Measurements from ENCODE around the gene KDM2A. TPM values are rescaled to one million over a fixed set of nuclear protein-coding genes. Genes with fewer than 3 reads are reported as not detected.
"Not testable (repeated sequence)": the region's sequence is repeated elsewhere in the genome, so short reads cannot be mapped to it uniquely, and the experiment has no call there.

KDM2A gene
- total RNA-seq, 4 donors from 2014 or later, result 44.9 to 69.5 (median 51.4) TPM

- H3K4me3 ChIP-seq, result no peak overlapping the region
- 71% methylated on average over 1 of the region's 1 CpG for WGBS
- peaks cover 6 to 62% (median 46%) of the 10 kb centered on the region in 4 donors for H3K4me1 ChIP-seq
- H3K36me3 ChIP-seq, result peaks cover 0 to 5% (median 0%) of the 10 kb centered on the region in 4 donors
- TF ChIP-seq EP300 (IDR thresholded peaks at IDR 0.05), result no peak
- no peak for TF ChIP-seq CTCF (IDR thresholded peaks at IDR 0.05)
- no peak for TF ChIP-seq POLR2A (IDR thresholded peaks at IDR 0.05; ENCODE audit: low read depth)
- TF ChIP-seq POLR2AphosphoS5 (IDR thresholded peaks at IDR 0.05), result no peak
- peak overlapping the region in 1 of 4 donors; percentile 5 for H3K27ac ChIP-seq (replicated peaks in 1 of 4)
- intact Hi-C loops (cut with DNase I), result loop anchor here (5.0 kb wide), 1 partner anchor 85 kb away; no protein-coding TSS in a partner anchor
- no peaks in the 10 kb centered on the region for H3K27me3 ChIP-seq
- H3K9me3 ChIP-seq, result no peaks in the 10 kb centered on the region
- no peak for DNase-seq (ENCODE audit: extremely low spot score)
Measured at GRCh38 chr11:67167719-67168118, 48.7 kb downstream of the KDM2A start.

- H3K27me3 ChIP-seq; H3K9me3 ChIP-seq; DNase-seq (ENCODE audit: extremely low spot score); H3K36me3 ChIP-seq: not testable (repeated sequence)
- peak overlapping the region; percentile 2 to 49 (median 14) for H3K27ac ChIP-seq (replicated peaks in 1 of 4)
- WGBS, result 79% methylated on average over 9 of the region's 9 CpGs
- peak overlapping the region in 1 of 4 donors; percentile 2 for H3K4me3 ChIP-seq
- peaks cover 6 to 68% (median 46%) of the 10 kb centered on the region in 4 donors for H3K4me1 ChIP-seq
- intact Hi-C loops (cut with DNase I), result loop anchor here (5.0 kb wide), 1 partner anchor 87 kb away; no protein-coding TSS in a partner anchor
Measured at GRCh38 chr11:67168911-67169310, 49.8 kb downstream of the KDM2A start.

GRCh38 chr11:67174311-67174710 lies 55.2 kb downstream of the KDM2A start:
- Histone ChIP-seq H3K27me3 (no peaks in the 10 kb centered on the region), H3K4me1 (peaks cover 18 to 67% (median 38%) of the 10 kb centered on the region in 4 donors), H3K27ac (replicated peaks in 1 of 4) (no peak overlapping the region), H3K36me3 (no peaks in the 10 kb centered on the region), H3K9me3 (no peaks in the 10 kb centered on the region), H3K4me3 (no peak overlapping the region)
- intact Hi-C loops (cut with DNase I), result no loop called here
- 78% methylated on average over 1 of the region's 1 CpG for WGBS
- TF ChIP-seq CTCF (IDR thresholded peaks at IDR 0.05) (no peak), EP300 (IDR thresholded peaks at IDR 0.05) (no peak), POLR2AphosphoS5 (IDR thresholded peaks at IDR 0.05) (no peak), POLR2A (IDR thresholded peaks at IDR 0.05; ENCODE audit: low read depth) (no peak)
- DNase-seq (ENCODE audit: extremely low spot score), result no peak

- Histone ChIP-seq H3K27ac (replicated peaks in 1 of 4) (no peak overlapping the region), H3K4me3 (no peak overlapping the region), H3K27me3 (no peaks in the 10 kb centered on the region), H3K36me3 (peaks cover 8 to 28% (median 16%) of the 10 kb centered on the region in 4 donors), H3K4me1 (peaks cover 18 to 60% (median 35%) of the 10 kb centered on the region in 4 donors), H3K9me3 (no peaks in the 10 kb centered on the region)
- no peak for DNase-seq (ENCODE audit: extremely low spot score)
- TF ChIP-seq EP300 (IDR thresholded peaks at IDR 0.05), result no peak
- TF ChIP-seq CTCF (IDR thresholded peaks at IDR 0.05), result no peak
- TF ChIP-seq POLR2AphosphoS5 (IDR thresholded peaks at IDR 0.05), result no peak
- no peak for TF ChIP-seq POLR2A (IDR thresholded peaks at IDR 0.05; ENCODE audit: low read depth)
- intact Hi-C loops (cut with DNase I), result no loop called here
- 88% methylated on average over 9 of the region's 9 CpGs for WGBS
Measured at GRCh38 chr11:67177399-67178281, 58.6 kb downstream of the KDM2A start.

GRCh38 chr11:67178421-67178820 lies 59.4 kb downstream of the KDM2A start:
- intact Hi-C loops (cut with DNase I), result no loop called here
- DNase-seq (ENCODE audit: extremely low spot score), result no peak
- Histone ChIP-seq H3K4me3 (no peak overlapping the region), H3K27me3 (no peaks in the 10 kb centered on the region), H3K36me3 (peaks cover 10 to 36% (median 22%) of the 10 kb centered on the region in 4 donors), H3K27ac (replicated peaks in 1 of 4) (no peak overlapping the region), H3K9me3 (no peaks in the 10 kb centered on the region), H3K4me1 (peaks cover 18 to 58% (median 35%) of the 10 kb centered on the region in 4 donors)
- WGBS, result 94% methylated on average over 1 of the region's 1 CpG
- TF ChIP-seq CTCF (IDR thresholded peaks at IDR 0.05) (no peak), EP300 (IDR thresholded peaks at IDR 0.05) (no peak), POLR2A (IDR thresholded peaks at IDR 0.05; ENCODE audit: low read depth) (no peak), POLR2AphosphoS5 (IDR thresholded peaks at IDR 0.05) (no peak)
